ENCODE data around the gene SYT11. TPM values are rescaled to one million over a fixed set of nuclear protein-coding genes. Genes with fewer than 3 reads are reported as not detected.
A peak's percentile ranks its signal among the peaks of the same experiment; 100 is the strongest.

SYT11 gene, protein sequence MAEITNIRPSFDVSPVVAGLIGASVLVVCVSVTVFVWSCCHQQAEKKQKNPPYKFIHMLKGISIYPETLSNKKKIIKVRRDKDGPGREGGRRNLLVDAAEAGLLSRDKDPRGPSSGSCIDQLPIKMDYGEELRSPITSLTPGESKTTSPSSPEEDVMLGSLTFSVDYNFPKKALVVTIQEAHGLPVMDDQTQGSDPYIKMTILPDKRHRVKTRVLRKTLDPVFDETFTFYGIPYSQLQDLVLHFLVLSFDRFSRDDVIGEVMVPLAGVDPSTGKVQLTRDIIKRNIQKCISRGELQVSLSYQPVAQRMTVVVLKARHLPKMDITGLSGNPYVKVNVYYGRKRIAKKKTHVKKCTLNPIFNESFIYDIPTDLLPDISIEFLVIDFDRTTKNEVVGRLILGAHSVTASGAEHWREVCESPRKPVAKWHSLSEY
- 1 to 10 TPM; 8.7 to 9.2 TPM for total RNA-seq

DNA sequence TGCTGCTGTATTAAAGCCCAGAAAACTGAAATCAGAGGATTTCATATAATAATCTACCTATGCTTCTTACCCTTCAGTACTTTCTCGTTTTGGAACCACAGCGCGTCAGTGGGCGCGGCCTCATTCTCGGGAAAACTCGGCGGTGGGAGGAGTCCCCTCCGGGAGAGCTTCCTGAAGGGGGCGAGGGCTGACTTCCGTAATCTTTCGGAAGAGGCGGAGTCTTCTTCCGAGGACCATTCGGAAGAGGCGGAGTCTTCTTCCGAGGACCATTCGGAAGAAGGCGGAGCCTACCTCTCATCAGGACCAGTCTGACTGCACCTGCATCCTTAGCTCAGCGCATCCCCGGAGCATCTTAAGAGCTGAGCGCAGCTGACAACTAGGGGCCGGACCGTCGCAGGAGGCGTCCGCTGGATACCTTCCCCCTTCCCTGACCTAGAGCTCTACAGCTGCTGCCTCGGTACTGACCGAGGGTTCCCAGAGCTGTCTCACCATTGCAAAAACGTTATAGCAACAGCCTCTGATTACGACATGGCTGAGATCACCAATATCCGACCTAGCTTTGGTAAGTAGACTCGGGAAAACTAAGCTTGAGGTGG lies at the start of gene SYT11:
TSS of gene SYT11 (plus strand) at position 334 of the 596 bp plus-strand sequence. CDS start at position 529, 195 bp downstream.
- peak within 1 kb of the TSS; percentile 92 for H3K27ac Mint-ChIP-seq
- peaks cover 1% of the 10 kb centered on the region for H3K27me3 Mint-ChIP-seq
- POLR2A ChIA-PET: interaction anchor here (0.6 to 1.4 kb wide), 7 partner anchors 9 to 666 kb away, joined by 3 to 4 read pairs (median 3); no protein-coding TSS in a partner anchor
- H3K4me1 Mint-ChIP-seq (ENCODE audit: low read depth): peaks cover 40% of the 10 kb centered on the region
- CTCF ChIA-PET: interaction anchor here (0.7 to 2.5 kb wide), 5 partner anchors 11 to 130 kb away, joined by 3 to 8 read pairs (median 3); no protein-coding TSS in a partner anchor
- intact Hi-C loops (cut with micrococcal nuclease): no loop called here
- ATAC-seq: peak; percentile 88
- TF ChIP-seq, protein P1, sequence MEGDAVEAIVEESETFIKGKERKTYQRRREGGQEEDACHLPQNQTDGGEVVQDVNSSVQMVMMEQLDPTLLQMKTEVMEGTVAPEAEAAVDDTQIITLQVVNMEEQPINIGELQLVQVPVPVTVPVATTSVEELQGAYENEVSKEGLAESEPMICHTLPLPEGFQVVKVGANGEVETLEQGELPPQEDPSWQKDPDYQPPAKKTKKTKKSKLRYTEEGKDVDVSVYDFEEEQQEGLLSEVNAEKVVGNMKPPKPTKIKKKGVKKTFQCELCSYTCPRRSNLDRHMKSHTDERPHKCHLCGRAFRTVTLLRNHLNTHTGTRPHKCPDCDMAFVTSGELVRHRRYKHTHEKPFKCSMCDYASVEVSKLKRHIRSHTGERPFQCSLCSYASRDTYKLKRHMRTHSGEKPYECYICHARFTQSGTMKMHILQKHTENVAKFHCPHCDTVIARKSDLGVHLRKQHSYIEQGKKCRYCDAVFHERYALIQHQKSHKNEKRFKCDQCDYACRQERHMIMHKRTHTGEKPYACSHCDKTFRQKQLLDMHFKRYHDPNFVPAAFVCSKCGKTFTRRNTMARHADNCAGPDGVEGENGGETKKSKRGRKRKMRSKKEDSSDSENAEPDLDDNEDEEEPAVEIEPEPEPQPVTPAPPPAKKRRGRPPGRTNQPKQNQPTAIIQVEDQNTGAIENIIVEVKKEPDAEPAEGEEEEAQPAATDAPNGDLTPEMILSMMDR (IDR thresholded peaks at IDR 0.05): no peak
- H3K36me3 Mint-ChIP-seq (ENCODE audit: low read depth): peaks cover 7% of the 10 kb centered on the region
- H3K9me3 Mint-ChIP-seq: no peaks in the 10 kb centered on the region
- peak within 1 kb of the TSS; percentile 94 for H3K4me3 Mint-ChIP-seq
- DNase-seq: peak; percentile 97

DNA sequence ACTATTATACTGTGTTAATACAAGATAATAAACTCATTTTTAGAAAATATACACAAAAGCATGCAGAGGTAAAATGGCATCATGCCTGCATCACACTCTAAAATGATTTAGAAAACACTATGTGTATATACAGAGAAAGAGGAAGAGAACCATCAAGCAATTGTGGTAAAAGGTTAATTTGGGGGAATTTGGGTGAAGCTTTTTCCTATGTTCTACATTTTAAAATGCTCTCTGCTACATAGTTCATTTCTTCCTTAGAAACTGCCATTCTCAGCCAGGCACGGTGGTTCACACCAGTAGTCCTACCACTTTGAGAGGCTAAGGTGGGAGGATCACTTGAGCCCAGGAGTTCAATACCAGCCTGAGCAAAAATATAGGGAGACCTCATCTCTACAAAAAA lies 46.5 kb upstream of the SYT11 start:
- ChIA-PET POLR2A (no interaction called here), CTCF (no interaction called here)
- H3K27ac Mint-ChIP-seq: no peak overlapping the region
- H3K36me3 Mint-ChIP-seq (ENCODE audit: low read depth): peaks cover 16% of the 10 kb centered on the region
- ATAC-seq (no peak), DNase-seq (no peak)
- peaks cover 5% of the 10 kb centered on the region for H3K4me1 Mint-ChIP-seq (ENCODE audit: low read depth)
- H3K9me3 Mint-ChIP-seq: no peaks in the 10 kb centered on the region
- TF ChIP-seq, protein P1 (IDR thresholded peaks at IDR 0.05): no peak
- H3K27me3 Mint-ChIP-seq: no peaks in the 10 kb centered on the region
- H3K4me3 Mint-ChIP-seq: no peak overlapping the region
- intact Hi-C loops (cut with micrococcal nuclease): no loop called here

DNA sequence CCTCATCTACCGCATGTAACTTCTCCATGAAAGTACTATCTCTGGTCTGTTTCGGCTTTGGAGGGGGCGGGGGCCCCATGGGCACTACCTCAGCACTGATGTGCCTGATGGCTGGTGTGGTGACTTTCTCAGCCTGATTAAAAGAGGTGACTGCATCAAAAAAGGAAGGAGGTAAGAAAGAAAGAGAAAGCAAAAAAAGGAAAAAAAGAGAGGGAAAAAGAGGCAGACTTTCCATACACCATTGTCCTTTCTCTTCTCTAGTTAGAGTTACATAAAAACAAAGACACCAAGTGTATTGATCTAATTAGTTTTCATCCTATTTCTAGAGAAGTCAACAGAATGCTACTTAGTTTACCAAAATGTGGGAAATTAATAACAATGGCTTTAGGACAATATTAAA lies 45.7 kb upstream of the SYT11 start:
- TF ChIP-seq, protein P1 (IDR thresholded peaks at IDR 0.05): no peak
- Mint-ChIP-seq H3K9me3 (no peaks in the 10 kb centered on the region), H3K36me3 (ENCODE audit: low read depth) (peaks cover 17% of the 10 kb centered on the region), H3K27me3 (no peaks in the 10 kb centered on the region), H3K4me3 (no peak overlapping the region), H3K27ac (peak overlapping the region; percentile 85), H3K4me1 (ENCODE audit: low read depth) (peaks cover 5% of the 10 kb centered on the region)
- ATAC-seq (no peak), DNase-seq (no peak)
- CTCF ChIA-PET: no interaction called here
- intact Hi-C loops (cut with micrococcal nuclease): no loop called here
- POLR2A ChIA-PET: no interaction called here

DNA sequence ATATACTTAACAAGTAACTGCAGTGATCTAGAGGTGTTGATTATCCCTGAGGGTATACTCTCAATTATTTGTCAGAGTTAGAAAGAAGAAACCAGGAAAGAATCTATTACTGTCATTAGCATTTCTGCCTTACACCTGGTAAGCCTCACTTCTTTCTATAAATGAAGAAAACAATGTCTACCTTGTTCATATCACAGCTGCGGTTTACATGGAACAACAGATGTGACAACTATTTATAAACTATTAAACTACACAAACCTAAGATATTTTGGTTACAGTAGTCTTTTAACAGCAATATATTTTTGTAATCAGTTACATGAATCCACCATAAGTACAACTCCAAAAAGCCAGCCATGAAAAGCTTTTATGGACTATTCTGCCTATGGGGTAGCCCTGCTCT lies 43.0 kb upstream of the SYT11 start:
- intact Hi-C loops (cut with micrococcal nuclease): no loop called here
- no peak for ATAC-seq
- DNase-seq: no peak
- no peak overlapping the region for H3K27ac Mint-ChIP-seq
- H3K4me3 Mint-ChIP-seq: no peak overlapping the region
- TF ChIP-seq, protein P1 (IDR thresholded peaks at IDR 0.05): no peak
- POLR2A ChIA-PET: no interaction called here
- H3K36me3 Mint-ChIP-seq (ENCODE audit: low read depth): peaks cover 21% of the 10 kb centered on the region
- H3K9me3 Mint-ChIP-seq: no peaks in the 10 kb centered on the region
- H3K27me3 Mint-ChIP-seq: no peaks in the 10 kb centered on the region
- peaks cover 5% of the 10 kb centered on the region for H3K4me1 Mint-ChIP-seq (ENCODE audit: low read depth)
- CTCF ChIA-PET: interaction anchor here (0.6 to 1.1 kb wide), 2 partner anchors 17 to 23 kb away, joined by 3 read pairs; no protein-coding TSS in a partner anchor

DNA sequence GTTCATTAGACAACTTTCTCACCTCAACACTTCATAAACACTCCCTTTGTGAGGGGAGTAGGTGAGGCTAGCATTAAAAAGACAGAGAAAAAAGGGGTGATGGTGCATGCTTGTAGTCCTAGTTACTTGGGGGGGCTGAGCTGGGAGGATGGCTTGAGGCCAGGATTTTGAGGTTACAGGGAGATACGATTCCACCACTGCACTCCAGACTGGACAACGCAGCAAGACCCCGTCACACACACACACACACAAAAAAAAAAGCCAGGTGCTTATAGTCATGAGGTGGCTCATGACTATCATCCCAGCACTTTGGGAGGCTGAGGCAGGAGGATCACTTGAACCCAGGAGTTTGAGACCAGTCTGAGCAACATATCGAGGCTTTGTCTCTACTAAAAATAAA lies 31.9 kb upstream of the SYT11 start:
- intact Hi-C loops (cut with micrococcal nuclease): no loop called here
- no peak overlapping the region for H3K4me3 Mint-ChIP-seq
- DNase-seq: no peak
- TF ChIP-seq, protein P1 (IDR thresholded peaks at IDR 0.05): no peak
- peaks cover 24% of the 10 kb centered on the region for H3K36me3 Mint-ChIP-seq (ENCODE audit: low read depth)
- H3K27ac Mint-ChIP-seq: no peak overlapping the region
- POLR2A ChIA-PET: no interaction called here
- H3K9me3 Mint-ChIP-seq: no peaks in the 10 kb centered on the region
- no peak for ATAC-seq
- H3K4me1 Mint-ChIP-seq (ENCODE audit: low read depth): no peaks in the 10 kb centered on the region
- no peaks in the 10 kb centered on the region for H3K27me3 Mint-ChIP-seq
- CTCF ChIA-PET: no interaction called here

All from activated CD8-positive, alpha-beta T cell treated with anti-CD3 and anti-CD28 coated beads for 36 hours (primary cell).